ENCODE data around the gene COIL.

Gene COIL

DNA sequence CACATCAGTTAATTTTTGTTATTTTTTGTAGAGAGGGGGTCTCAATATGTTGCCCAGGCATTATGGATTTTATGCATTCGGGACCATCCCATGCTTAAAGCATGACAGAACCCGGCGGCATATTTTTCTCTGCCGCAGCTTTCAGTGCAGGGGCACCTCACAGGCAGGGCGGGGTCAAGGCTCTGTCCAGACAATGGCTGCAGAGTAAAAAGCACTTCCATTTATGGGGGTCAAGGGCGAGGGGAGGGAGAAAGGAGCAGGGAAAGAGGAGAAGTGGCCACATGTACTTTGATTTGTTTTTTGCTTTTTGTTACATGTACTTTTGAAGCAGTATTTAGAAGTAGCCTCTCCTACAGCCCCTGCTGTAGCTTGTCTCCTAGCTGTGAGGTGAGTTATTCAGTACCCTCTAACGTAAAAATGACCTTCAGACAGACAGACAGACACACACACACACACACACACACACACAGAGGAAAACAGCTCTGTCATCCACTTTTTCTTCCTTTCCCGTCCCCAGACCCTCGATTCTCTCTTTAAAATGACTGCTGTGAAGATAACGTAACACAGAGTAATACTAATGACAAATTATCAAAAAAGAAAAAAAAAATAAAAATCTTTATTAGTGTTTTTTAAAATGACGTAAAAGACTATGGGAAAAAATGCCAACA, 16.2 kb upstream of the COIL start:
- TF ChIP-seq, protein P1, sequence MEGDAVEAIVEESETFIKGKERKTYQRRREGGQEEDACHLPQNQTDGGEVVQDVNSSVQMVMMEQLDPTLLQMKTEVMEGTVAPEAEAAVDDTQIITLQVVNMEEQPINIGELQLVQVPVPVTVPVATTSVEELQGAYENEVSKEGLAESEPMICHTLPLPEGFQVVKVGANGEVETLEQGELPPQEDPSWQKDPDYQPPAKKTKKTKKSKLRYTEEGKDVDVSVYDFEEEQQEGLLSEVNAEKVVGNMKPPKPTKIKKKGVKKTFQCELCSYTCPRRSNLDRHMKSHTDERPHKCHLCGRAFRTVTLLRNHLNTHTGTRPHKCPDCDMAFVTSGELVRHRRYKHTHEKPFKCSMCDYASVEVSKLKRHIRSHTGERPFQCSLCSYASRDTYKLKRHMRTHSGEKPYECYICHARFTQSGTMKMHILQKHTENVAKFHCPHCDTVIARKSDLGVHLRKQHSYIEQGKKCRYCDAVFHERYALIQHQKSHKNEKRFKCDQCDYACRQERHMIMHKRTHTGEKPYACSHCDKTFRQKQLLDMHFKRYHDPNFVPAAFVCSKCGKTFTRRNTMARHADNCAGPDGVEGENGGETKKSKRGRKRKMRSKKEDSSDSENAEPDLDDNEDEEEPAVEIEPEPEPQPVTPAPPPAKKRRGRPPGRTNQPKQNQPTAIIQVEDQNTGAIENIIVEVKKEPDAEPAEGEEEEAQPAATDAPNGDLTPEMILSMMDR (IDR thresholded peaks at IDR 0.05; ENCODE audit: low read depth, low read length): no peak
- TF ChIP-seq, protein P2, sequence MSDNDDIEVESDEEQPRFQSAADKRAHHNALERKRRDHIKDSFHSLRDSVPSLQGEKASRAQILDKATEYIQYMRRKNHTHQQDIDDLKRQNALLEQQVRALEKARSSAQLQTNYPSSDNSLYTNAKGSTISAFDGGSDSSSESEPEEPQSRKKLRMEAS (IDR thresholded peaks at IDR 0.05; ENCODE audit: low read depth, low read length): no peak
- TF ChIP-seq POLR2A (IDR thresholded peaks at IDR 0.05; ENCODE audit: extremely low read depth, insufficient read length) (no peak), MYC (IDR thresholded peaks at IDR 0.05; ENCODE audit: low read depth, low read length) (no peak)
- peak overlapping the region; percentile 74 for H3K4me3 ChIP-seq (ENCODE audit: low read depth, low read length)
- DNase-seq (ENCODE audit: low read depth): no peak

DNA sequence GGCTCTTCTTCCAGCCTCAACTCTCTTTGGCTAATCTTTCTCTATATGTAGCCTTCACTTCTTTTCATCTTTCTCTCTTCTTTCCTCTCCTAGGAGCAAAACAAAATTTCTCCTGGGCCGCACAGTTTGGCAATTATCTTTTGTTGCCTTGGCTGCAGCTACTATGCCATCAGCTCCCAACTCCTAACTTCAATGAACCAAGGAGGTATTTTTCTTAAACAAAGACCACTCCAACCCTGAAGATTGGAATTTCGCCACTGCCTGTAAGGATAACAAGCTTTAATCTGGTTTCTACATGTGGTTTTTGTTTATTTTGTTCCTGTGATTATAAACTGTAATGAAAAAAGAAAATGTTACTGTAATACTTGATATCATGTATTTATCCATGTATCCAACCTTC, 14.8 kb upstream of the COIL start:
- H3K4me3 ChIP-seq (ENCODE audit: low read depth, low read length): no peak overlapping the region
- DNase-seq (ENCODE audit: low read depth): no peak
- no peak for TF ChIP-seq POLR2A (IDR thresholded peaks at IDR 0.05; ENCODE audit: extremely low read depth, insufficient read length)
- TF ChIP-seq, protein P2 (IDR thresholded peaks at IDR 0.05; ENCODE audit: low read depth, low read length): no peak
- TF ChIP-seq, protein P1 (IDR thresholded peaks at IDR 0.05; ENCODE audit: low read depth, low read length): no peak
- no peak for TF ChIP-seq MYC (IDR thresholded peaks at IDR 0.05; ENCODE audit: low read depth, low read length)

DNA sequence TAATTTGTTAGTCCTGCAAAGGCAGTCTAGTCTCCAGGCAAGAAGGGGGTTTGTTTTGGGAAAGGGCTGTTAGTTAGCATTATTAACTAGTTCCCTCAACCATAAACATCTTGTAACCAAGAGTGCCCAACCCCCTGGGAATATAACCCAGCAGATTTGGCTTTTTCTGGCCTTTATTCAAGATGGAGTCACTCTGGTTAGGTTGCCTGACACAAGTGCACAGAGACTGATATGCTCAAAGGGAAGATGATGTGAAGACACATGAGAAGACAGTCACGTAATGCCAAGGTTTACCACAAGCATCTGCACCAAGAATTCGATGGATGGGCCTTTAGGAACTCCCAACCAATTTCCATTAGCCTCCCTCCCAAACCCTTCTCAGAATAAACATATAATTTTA, 13.2 kb upstream of the COIL start:
- H3K4me3 ChIP-seq (ENCODE audit: low read depth, low read length): no peak overlapping the region
- no peak for DNase-seq (ENCODE audit: low read depth)
- TF ChIP-seq, protein P1 (IDR thresholded peaks at IDR 0.05; ENCODE audit: low read depth, low read length): no peak
- TF ChIP-seq POLR2A (IDR thresholded peaks at IDR 0.05; ENCODE audit: extremely low read depth, insufficient read length): no peak
- no peak for TF ChIP-seq MYC (IDR thresholded peaks at IDR 0.05; ENCODE audit: low read depth, low read length)
- TF ChIP-seq, protein P2 (IDR thresholded peaks at IDR 0.05; ENCODE audit: low read depth, low read length): no peak

DNA sequence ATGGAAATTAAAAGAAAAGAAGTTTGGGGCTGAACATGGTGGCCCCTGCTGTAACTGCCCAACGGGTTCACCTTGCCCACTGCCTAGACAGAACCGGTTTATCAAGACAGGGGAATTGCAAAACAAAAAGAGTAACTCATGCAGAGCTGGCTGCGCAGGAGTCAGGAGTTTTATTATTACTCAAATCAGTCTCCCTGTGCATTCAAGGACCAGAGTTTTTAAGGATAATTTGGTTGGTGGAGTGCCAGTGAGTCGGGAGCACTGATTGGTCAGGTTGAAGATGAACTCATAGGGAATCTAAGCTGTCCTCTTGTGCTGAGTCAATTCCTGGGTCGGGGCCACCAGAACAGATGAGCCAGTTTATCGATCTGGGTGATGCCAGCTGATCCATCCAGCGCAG, 12.7 kb upstream of the COIL start:
- no peak for DNase-seq (ENCODE audit: low read depth)
- H3K4me3 ChIP-seq (ENCODE audit: low read depth, low read length): no peak overlapping the region
- TF ChIP-seq, protein P2 (IDR thresholded peaks at IDR 0.05; ENCODE audit: low read depth, low read length): no peak
- TF ChIP-seq POLR2A (IDR thresholded peaks at IDR 0.05; ENCODE audit: extremely low read depth, insufficient read length) (no peak), MYC (IDR thresholded peaks at IDR 0.05; ENCODE audit: low read depth, low read length) (no peak)
- TF ChIP-seq, protein P1 (IDR thresholded peaks at IDR 0.05; ENCODE audit: low read depth, low read length): no peak

DNA sequence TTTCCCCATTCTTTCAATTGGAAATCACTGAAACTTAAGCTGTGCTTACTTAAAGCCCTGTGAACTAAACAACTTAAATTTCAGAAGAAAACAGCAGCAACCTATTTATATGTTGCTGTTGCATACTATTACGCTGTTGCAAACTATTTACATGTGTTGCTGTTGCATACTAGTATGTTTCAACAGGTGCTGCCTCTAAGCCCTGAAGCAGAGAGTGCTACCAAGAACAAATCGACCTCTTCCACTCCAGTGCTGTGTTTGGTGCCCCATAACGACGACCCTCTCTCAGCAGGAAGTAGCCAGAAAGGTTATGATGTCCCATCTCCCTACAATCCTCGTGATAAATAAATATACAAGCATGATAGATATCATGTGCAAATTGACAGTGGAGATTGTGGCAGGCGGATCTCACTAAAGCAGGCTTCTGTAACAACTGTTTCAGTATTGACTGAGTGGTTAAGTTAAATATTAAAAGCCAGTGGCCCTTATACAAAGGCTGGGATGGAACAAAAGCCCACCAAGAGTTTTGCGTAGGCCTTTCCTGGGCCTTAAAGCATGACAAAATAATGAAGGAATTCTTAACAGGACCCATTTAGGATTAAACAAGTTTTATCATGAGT, 11.4 kb upstream of the COIL start:
- DNase-seq (ENCODE audit: low read depth): no peak
- TF ChIP-seq MYC (IDR thresholded peaks at IDR 0.05; ENCODE audit: low read depth, low read length) (no peak), POLR2A (IDR thresholded peaks at IDR 0.05; ENCODE audit: extremely low read depth, insufficient read length) (no peak)
- TF ChIP-seq, protein P2 (IDR thresholded peaks at IDR 0.05; ENCODE audit: low read depth, low read length): no peak
- TF ChIP-seq, protein P1 (IDR thresholded peaks at IDR 0.05; ENCODE audit: low read depth, low read length): no peak
- H3K4me3 ChIP-seq (ENCODE audit: low read depth, low read length): no peak overlapping the region

Measured in NB4 (cell line).